KOPT-K1 (cell line): Measurements from ENCODE around the gene WDFY3.

Experiments used
- H3K27ac ChIP-seq: fragments of 200-600 bp; sonication (generic); 2 replicates; pipeline ENCODE4 v1.5.1; 2016; ENCODE audit warnings: antibody characterized with exemption, mild to moderate bottlenecking, low read depth, low read length; ENCODE audit not compliant: poor library complexity, severe bottlenecking
- H3K36me3 ChIP-seq: fragments of 200-600 bp; sonication (generic); 2 replicates; pipeline ENCODE4 v1.5.1; 2017; ENCODE audit warnings: antibody characterized with exemption, mild to moderate bottlenecking, low read length, moderate library complexity; ENCODE audit not compliant: insufficient read depth
- H3K9me3 ChIP-seq: fragments of 200-600 bp; sonication (generic); 2 replicates; pipeline ENCODE4 v1.5.1; 2017; ENCODE audit warnings: antibody characterized with exemption, low read length, mild to moderate bottlenecking; ENCODE audit not compliant: insufficient read depth, poor library complexity, severe bottlenecking

The WDFY3 gene

GRCh38 chr4:84966382-84967242, at the start of gene WDFY3:
Gene WDFY3 (minus strand): TSS chr4:84966690. CDS start chr4:84860591, 106,099 bp downstream.
- Histone ChIP-seq H3K9me3 (no peaks in the 10 kb centered on the region), H3K27ac (no peak within 1 kb of the TSS), H3K36me3 (no peaks in the 10 kb centered on the region)

GRCh38 chr4:85005865-85006377, 39.4 kb upstream of the WDFY3 start:
- no peaks in the 10 kb centered on the region for H3K36me3 ChIP-seq
- H3K27ac ChIP-seq = no peak overlapping the region
- no peaks in the 10 kb centered on the region for H3K9me3 ChIP-seq

GRCh38 chr4:85000343-85000742, 33.9 kb upstream of the WDFY3 start:
- Histone ChIP-seq H3K9me3 (no peaks in the 10 kb centered on the region), H3K36me3 (no peaks in the 10 kb centered on the region), H3K27ac (no peak overlapping the region)

GRCh38 chr4:84995386-84995785, 28.9 kb upstream of the WDFY3 start:
- Histone ChIP-seq H3K27ac (no peak overlapping the region), H3K9me3 (no peaks in the 10 kb centered on the region), H3K36me3 (no peaks in the 10 kb centered on the region)

- H3K36me3 ChIP-seq = no peaks in the 10 kb centered on the region
- H3K27ac ChIP-seq = no peak overlapping the region
- no peaks in the 10 kb centered on the region for H3K9me3 ChIP-seq
Observed at GRCh38 chr4:84994280-84994679, 27.8 kb upstream of the WDFY3 start.

- H3K27ac ChIP-seq = no peak overlapping the region
- no peaks in the 10 kb centered on the region for H3K9me3 ChIP-seq
- no peaks in the 10 kb centered on the region for H3K36me3 ChIP-seq
Observed at GRCh38 chr4:84985952-84986351, 19.5 kb upstream of the WDFY3 start.

- no peaks in the 10 kb centered on the region for H3K36me3 ChIP-seq
- no peaks in the 10 kb centered on the region for H3K9me3 ChIP-seq
- no peak overlapping the region for H3K27ac ChIP-seq
Observed at GRCh38 chr4:84977396-84977795, 10.9 kb upstream of the WDFY3 start.

GRCh38 chr4:84973856-84974255, 7.4 kb upstream of the WDFY3 start:
- H3K9me3 ChIP-seq = no peaks in the 10 kb centered on the region
- H3K36me3 ChIP-seq = no peaks in the 10 kb centered on the region
- H3K27ac ChIP-seq = no peak overlapping the region

- no peak overlapping the region for H3K27ac ChIP-seq
- no peaks in the 10 kb centered on the region for H3K9me3 ChIP-seq
- no peaks in the 10 kb centered on the region for H3K36me3 ChIP-seq
Observed at GRCh38 chr4:84971319-84971932, 4.9 kb upstream of the WDFY3 start.

GRCh38 chr4:84968925-84969324, 2.4 kb upstream of the WDFY3 start:
- no peaks in the 10 kb centered on the region for H3K9me3 ChIP-seq
- no peaks in the 10 kb centered on the region for H3K36me3 ChIP-seq
- no peak overlapping the region for H3K27ac ChIP-seq

- Histone ChIP-seq H3K27ac (no peak overlapping the region), H3K36me3 (no peaks in the 10 kb centered on the region), H3K9me3 (no peaks in the 10 kb centered on the region)
Observed at GRCh38 chr4:84967243-84967690, 777 bp upstream of the WDFY3 start.

- Histone ChIP-seq H3K9me3 (no peaks in the 10 kb centered on the region), H3K36me3 (no peaks in the 10 kb centered on the region), H3K27ac (no peak overlapping the region)
Observed at GRCh38 chr4:84965553-84966381, 723 bp downstream of the WDFY3 start.

- Histone ChIP-seq H3K27ac (no peak overlapping the region), H3K36me3 (no peaks in the 10 kb centered on the region), H3K9me3 (no peaks in the 10 kb centered on the region)
Observed at GRCh38 chr4:84964995-84965552, 1.4 kb downstream of the WDFY3 start.

GRCh38 chr4:84962102-84962501, 4.4 kb downstream of the WDFY3 start:
- H3K9me3 ChIP-seq = no peaks in the 10 kb centered on the region
- H3K36me3 ChIP-seq = no peaks in the 10 kb centered on the region
- H3K27ac ChIP-seq = no peak overlapping the region

- no peak overlapping the region for H3K27ac ChIP-seq
- no peaks in the 10 kb centered on the region for H3K36me3 ChIP-seq
- no peaks in the 10 kb centered on the region for H3K9me3 ChIP-seq
Observed at GRCh38 chr4:84958434-84958833, 8.1 kb downstream of the WDFY3 start.
